Measurements from ENCODE around the gene MAP3K10.
A peak's percentile ranks its signal among the peaks of the same experiment; 100 is the strongest.
"Not testable (repeated sequence)": the region's sequence is repeated elsewhere in the genome, so short reads cannot be mapped to it uniquely, and the experiment has no call there.

The MAP3K10 gene

DNA sequence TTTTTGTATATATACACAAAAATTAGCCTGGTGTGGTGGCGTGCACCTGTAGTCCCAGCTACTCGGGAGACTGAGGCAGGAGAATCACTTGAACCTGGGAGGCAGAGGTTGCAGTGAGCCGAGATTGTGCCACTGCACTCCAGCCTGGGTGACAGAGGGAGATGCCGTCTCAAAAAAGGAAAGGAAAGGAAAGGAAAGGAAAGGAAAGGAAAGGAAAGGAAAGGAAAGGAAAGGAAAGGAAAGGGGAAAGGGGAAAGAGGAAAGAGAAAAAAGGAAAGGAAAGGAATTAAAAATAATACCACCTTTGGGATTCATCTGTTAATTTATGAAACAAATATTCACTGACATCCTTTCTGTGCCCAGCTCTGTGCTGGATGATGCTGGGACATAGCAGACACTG lies 27.8 kb downstream of the MAP3K10 start:
- not testable (repeated sequence) for H3K9me3 Mint-ChIP-seq; H3K27ac Mint-ChIP-seq; H3K4me3 Mint-ChIP-seq; H3K36me3 Mint-ChIP-seq (ENCODE audit: low read depth)
- Mint-ChIP-seq H3K27me3 (peaks cover 44% of the 10 kb centered on the region), H3K4me1 (ENCODE audit: low read depth) (peaks cover 24% of the 10 kb centered on the region)

DNA sequence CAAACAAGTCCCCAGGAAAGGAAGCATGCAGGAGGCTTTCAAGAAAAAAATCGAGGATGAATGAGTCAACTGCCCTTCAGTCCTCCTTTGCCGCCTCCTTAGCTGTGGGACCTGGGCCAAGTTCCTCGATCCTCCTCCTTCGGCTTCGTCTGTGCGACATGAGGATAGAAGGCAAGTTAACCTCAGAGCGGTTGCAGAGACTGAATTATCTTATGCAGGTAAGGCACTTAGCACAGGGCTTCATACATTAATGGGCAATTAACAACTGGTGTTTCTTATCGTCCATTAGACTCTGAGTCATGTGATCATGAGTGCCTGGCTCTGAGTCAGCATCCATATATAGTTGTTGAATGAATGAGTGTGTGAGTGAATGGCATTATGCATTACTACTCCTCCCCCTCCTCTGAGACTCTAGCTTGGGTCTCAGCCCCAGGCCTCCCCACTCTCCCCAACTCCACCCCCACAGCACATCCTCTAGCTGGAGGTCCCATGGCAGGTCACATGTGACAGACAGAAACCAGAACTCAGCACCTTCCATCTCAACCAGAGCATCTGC lies 28.6 kb downstream of the MAP3K10 start:
- H3K36me3 Mint-ChIP-seq (ENCODE audit: low read depth), result peaks cover 4% of the 10 kb centered on the region
- peaks cover 24% of the 10 kb centered on the region for H3K4me1 Mint-ChIP-seq (ENCODE audit: low read depth)
- H3K4me3 Mint-ChIP-seq, result no peak overlapping the region
- H3K27ac Mint-ChIP-seq, result no peak overlapping the region
- H3K9me3 Mint-ChIP-seq, result peaks cover 4% of the 10 kb centered on the region
- peaks cover 51% of the 10 kb centered on the region for H3K27me3 Mint-ChIP-seq

DNA sequence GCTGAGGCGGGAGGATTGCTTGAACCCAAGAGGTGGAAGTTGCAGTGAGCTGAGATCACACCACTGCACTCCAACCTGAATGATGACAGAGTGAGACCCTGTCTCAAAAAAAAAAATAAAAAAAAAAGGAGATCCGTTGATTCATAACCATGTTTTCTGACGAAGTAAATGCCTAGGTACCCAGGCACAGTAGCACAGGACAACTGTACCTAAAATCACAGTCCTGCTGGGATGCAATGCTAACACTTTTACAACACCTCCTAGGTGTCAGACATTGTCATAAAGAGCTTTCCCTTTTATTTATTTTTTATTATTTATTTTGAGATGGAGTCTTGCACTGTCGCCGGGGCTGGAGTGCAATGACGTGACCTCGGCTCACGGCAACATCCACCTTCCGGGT lies 29.4 kb downstream of the MAP3K10 start:
- H3K27me3 Mint-ChIP-seq, result peaks cover 58% of the 10 kb centered on the region
- H3K36me3 Mint-ChIP-seq (ENCODE audit: low read depth), result peaks cover 4% of the 10 kb centered on the region
- H3K4me1 Mint-ChIP-seq (ENCODE audit: low read depth), result peaks cover 26% of the 10 kb centered on the region
- no peak overlapping the region for H3K4me3 Mint-ChIP-seq
- H3K27ac Mint-ChIP-seq, result no peak overlapping the region
- H3K9me3 Mint-ChIP-seq, result peaks cover 4% of the 10 kb centered on the region

DNA sequence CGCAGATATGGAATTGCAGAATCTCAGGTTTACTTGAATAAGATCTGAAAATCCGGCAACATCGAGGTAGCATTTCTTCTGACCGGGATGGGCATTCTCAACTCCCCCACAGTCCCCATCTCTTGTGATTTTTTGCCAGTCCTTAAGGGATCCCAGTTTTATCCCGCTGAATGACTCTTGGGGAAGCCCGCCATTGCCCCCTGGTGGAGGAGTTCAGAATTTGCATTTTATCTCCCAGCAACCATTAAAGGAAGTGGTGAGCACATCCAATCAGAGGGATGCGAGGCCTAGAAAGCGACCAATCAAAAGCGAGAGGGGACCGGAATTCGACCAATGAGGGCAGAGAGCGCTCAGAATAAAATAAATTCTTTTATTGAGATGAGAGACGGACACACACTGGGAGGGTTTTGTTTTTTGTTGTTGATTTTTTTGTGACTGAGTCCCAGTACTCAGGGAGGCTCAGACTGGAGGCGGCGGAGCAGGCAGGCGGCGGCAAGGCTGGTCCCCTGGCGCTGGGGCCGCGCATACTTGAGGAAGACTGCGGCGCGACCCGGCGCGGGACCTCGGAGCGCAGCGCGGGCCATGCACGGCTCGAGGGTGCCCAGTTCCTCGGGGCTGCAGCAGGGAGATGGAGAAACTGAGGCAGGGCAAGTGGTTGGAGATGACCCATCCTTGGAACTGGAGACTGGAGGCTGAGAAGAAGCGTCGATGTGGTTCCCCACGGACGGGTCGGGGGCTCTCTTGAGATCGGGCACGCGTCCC lies 30.8 kb downstream of the MAP3K10 start:
- Mint-ChIP-seq H3K27me3 (peaks cover 59% of the 10 kb centered on the region), H3K36me3 (ENCODE audit: low read depth) (peaks cover 4% of the 10 kb centered on the region), H3K27ac (peak overlapping the region; percentile 72), H3K4me3 (peak overlapping the region; percentile 35), H3K4me1 (ENCODE audit: low read depth) (peaks cover 29% of the 10 kb centered on the region), H3K9me3 (peaks cover 4% of the 10 kb centered on the region)

DNA sequence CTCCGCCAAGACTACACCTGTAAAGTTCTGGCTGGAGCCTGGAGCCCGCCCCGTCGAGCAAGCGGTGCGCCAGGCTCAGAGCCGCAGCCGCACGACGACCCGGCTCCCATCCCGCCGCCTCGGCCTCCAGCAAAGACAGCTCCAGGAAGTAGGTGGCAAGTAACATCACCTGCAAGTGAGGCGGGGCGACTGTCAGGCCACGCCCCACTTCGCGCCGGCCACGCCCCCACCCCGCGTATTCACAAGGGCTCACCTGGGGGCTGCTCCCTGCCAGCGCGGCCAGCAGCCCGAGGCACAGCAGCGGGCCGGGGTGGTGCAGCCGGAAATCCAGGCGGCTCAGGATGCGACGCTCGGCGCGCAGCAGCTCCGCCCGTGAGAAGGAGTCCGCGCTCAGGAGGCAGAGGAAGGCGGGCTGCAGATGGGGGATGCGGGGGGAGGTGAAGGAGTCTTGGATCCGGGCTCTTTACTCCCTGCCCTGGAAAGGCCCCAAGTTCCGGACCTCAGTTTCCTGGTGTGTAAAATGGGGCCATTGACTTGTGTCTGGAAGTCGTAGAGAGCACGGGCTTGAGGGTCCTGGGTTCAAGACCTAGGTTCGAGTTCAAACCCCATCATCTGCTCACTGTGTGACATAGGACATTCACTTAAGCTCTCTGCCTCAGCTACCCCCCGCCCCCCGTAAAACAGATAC lies 32.1 kb downstream of the MAP3K10 start:
- H3K4me1 Mint-ChIP-seq (ENCODE audit: low read depth), result peaks cover 25% of the 10 kb centered on the region
- H3K9me3 Mint-ChIP-seq, result peaks cover 4% of the 10 kb centered on the region
- peaks cover 4% of the 10 kb centered on the region for H3K36me3 Mint-ChIP-seq (ENCODE audit: low read depth)
- H3K4me3 Mint-ChIP-seq, result no peak overlapping the region
- no peak overlapping the region for H3K27ac Mint-ChIP-seq
- H3K27me3 Mint-ChIP-seq, result peaks cover 65% of the 10 kb centered on the region

DNA sequence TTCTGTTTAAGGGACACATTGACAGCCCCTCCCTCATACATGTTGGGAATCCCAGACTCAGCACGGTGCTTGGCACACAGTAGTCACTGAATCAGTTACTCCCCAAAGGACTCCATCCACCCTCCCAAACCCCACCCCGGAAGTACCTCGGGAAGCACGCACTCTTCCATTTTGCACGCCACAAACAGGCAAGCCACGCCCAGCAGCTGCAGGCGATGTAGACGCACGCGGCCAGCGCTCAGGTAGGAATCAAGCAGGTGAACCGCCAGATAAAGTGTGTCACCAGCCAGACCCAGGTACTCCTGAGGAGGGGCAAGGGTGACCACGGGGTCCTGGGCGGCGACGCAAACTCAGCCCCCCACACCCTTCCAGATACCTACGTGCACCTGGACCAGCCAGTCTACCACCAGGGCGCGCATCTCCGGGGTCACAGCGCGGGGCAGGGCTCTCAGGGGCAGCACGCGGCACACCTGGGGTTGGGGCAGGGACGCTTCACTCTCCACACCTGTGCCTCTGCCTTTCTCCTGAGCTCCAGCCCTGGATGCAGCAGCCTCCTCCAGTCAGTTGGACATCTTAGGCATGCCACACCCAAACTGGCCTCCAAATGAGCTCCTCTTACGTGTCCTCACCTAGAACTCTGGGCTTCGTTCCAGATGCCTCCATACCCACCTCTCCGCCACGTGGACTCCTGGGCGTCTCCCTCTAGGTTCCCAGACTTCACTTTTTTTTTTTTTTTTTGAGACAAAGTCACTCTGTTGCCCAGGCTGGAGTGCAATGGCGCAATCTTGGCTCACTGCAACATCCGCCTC lies 33.3 kb downstream of the MAP3K10 start:
- H3K4me3 Mint-ChIP-seq, result no peak overlapping the region
- H3K9me3 Mint-ChIP-seq, result peaks cover 4% of the 10 kb centered on the region
- H3K4me1 Mint-ChIP-seq (ENCODE audit: low read depth), result peaks cover 31% of the 10 kb centered on the region
- peaks cover 4% of the 10 kb centered on the region for H3K36me3 Mint-ChIP-seq (ENCODE audit: low read depth)
- H3K27me3 Mint-ChIP-seq, result peaks cover 54% of the 10 kb centered on the region
- no peak overlapping the region for H3K27ac Mint-ChIP-seq

DNA sequence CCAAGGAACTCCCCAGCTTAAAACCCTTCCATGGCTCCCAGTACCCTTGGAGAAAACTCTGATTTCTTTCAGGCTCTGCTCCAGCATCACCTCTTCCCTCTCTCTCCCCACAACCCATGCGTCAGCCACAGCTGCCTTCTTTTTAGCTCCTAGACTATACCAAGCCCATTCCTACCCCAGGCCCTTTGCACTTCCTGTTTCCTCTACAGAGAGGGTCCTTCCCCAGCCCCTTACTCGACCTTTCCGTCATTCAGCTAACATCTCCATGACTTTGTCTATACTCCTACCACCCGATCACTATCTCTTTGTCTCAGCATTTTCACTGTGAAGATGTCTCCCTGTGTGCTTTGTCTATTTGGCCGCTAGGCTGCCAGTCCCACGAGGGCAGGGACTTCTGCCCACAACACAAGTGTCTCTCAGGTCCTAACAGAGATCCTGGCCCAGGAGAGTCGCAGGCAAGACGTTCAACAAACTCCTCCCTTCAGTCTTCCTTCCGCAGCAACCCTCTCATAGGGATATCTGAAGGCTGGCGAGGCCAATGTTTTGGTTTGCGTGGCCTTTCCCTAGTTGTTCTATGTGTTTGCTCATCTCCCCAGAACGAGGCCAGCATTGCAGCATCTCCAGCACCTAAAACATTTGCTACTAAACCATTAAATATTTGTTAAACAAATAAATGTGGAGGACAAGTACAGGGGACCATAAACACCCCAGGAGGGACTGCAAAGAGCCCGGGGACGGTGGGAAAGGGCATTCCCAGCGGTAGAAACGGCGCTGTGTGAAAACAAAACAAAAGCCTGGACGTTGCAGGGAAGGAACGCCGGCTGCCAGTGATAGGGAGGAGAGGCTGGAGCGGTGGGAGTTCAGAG lies 34.4 kb downstream of the MAP3K10 start:
- H3K36me3 Mint-ChIP-seq (ENCODE audit: low read depth), result peaks cover 4% of the 10 kb centered on the region
- H3K4me3 Mint-ChIP-seq, result peak overlapping the region; percentile 17
- H3K9me3 Mint-ChIP-seq, result peaks cover 4% of the 10 kb centered on the region
- H3K27ac Mint-ChIP-seq, result no peak overlapping the region
- H3K27me3 Mint-ChIP-seq, result peaks cover 47% of the 10 kb centered on the region
- peaks cover 35% of the 10 kb centered on the region for H3K4me1 Mint-ChIP-seq (ENCODE audit: low read depth)

DNA sequence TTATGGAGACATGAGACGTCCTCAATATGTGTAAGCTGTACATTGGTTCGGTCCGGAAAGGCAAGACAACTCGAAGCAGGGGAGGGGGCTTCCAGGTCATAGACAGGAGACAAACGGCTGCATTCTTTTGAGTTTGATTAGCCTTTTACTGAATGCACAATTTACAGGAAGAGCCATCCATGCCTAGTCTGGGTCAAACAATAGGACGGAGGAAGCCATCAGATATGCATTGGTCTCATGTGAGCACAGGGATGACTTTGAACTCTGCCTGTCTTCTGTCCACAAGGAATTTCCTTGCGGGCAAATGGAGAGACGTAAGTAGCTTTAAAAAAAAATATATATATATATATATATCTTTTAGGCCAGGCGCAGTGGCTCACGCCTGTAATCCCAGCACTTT lies 37.1 kb downstream of the MAP3K10 start:
- no peak overlapping the region for H3K4me3 Mint-ChIP-seq
- no peaks in the 10 kb centered on the region for H3K9me3 Mint-ChIP-seq
- peaks cover 39% of the 10 kb centered on the region for H3K4me1 Mint-ChIP-seq (ENCODE audit: low read depth)
- no peak overlapping the region for H3K27ac Mint-ChIP-seq
- H3K27me3 Mint-ChIP-seq, result peaks cover 36% of the 10 kb centered on the region
- no peaks in the 10 kb centered on the region for H3K36me3 Mint-ChIP-seq (ENCODE audit: low read depth)

DNA sequence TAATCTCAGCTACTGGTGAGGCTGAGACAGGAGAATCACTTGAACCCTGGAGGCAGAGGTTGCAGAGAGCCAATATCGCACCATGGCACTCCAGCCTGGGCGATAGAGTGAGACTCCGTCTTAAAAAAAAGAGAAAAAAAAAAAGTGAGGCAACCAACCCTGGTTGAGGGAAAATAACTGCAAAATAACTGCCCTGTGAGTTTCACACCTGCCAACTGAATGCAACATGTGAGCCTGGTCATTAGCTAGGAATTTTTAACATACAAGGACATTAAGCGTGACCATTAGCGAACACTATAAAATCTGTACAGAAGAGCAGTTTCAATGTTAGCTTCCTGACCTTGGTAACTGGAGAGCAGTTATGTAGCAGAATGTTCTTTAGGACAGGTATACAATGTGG lies 37.6 kb downstream of the MAP3K10 start:
- Mint-ChIP-seq H3K4me3 (no peak overlapping the region), H3K9me3 (no peaks in the 10 kb centered on the region)

DNA sequence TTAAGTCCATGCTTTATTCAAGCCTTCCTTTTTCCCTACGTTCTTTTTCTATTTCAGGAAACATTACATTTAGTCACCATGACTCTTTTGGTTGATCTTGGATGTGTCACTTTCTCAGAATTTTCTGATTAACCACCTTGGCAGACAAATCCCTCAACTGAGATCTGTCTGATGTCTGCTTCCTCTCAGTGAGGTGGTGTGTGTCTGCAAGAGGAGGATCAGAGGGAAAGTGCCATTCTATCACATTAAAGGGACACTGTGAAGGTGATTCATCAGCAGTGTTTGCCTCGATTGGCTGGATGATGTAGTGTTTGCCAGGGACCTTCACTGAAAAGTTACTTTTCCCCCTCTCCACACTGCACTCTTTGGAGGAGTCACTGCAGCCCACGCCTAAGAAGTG lies 38.3 kb downstream of the MAP3K10 start:
- Mint-ChIP-seq H3K27me3 (peaks cover 27% of the 10 kb centered on the region), H3K4me3 (no peak overlapping the region), H3K27ac (peak overlapping the region; percentile 42), H3K36me3 (ENCODE audit: low read depth) (no peaks in the 10 kb centered on the region), H3K4me1 (ENCODE audit: low read depth) (peaks cover 39% of the 10 kb centered on the region), H3K9me3 (no peaks in the 10 kb centered on the region)

More for the DNA sequence above, 37.6 kb downstream of the MAP3K10 start:
- H3K4me1 Mint-ChIP-seq (ENCODE audit: low read depth), result peaks cover 39% of the 10 kb centered on the region
- no peak overlapping the region for H3K27ac Mint-ChIP-seq
- no peaks in the 10 kb centered on the region for H3K36me3 Mint-ChIP-seq (ENCODE audit: low read depth)
- H3K27me3 Mint-ChIP-seq, result peaks cover 34% of the 10 kb centered on the region

DNA sequence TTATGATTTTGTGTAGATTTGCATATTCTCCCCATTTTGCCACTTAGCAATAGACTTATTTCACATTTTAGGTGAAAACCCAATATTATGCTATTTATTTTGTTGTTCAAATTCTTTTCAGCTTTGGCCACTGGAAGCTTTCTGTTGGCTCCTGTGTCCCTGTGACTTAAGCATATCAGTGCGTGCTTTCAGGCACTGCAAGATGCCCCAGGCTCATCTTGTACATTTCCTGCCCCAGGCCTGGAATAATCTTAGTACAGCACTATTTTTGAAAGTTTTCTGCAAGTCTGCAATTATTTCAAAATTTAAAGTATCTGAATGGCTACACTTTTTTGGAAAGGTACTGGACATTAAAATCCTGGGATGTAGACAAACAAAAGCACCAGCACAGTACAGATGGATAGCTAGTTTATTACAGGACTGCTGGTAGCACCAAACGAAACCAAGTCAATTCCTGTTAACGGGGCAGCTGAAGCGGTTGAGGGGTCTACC lies 38.7 kb downstream of the MAP3K10 start:
- Mint-ChIP-seq H3K9me3 (no peaks in the 10 kb centered on the region), H3K27ac (peak overlapping the region; percentile 42), H3K4me3 (no peak overlapping the region), H3K27me3 (peaks cover 23% of the 10 kb centered on the region), H3K36me3 (ENCODE audit: low read depth) (no peaks in the 10 kb centered on the region), H3K4me1 (ENCODE audit: low read depth) (peaks cover 39% of the 10 kb centered on the region)

DNA sequence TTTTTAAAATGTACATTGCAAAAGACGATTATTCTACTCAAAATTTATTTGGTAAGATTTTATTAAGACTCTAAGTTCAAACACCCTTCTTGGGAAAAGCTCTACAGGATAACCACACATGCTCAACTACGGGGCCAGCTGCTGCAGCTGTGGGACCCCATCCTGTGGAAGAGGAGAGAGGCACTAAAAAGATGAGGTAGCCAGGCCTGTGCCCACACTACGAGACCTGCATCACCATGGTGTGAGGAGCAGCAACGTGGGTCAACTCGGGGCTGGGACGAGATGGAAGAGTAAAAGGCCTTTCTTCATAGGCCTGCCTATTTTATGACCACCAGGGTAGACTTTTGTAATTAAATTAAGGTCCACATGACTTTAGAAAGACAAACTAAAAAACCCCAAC lies 39.8 kb downstream of the MAP3K10 start:
- Mint-ChIP-seq H3K36me3 (ENCODE audit: low read depth) (no peaks in the 10 kb centered on the region), H3K4me3 (no peak overlapping the region), H3K27me3 (peaks cover 14% of the 10 kb centered on the region), H3K9me3 (no peaks in the 10 kb centered on the region), H3K27ac (no peak overlapping the region), H3K4me1 (ENCODE audit: low read depth) (peaks cover 33% of the 10 kb centered on the region)

DNA sequence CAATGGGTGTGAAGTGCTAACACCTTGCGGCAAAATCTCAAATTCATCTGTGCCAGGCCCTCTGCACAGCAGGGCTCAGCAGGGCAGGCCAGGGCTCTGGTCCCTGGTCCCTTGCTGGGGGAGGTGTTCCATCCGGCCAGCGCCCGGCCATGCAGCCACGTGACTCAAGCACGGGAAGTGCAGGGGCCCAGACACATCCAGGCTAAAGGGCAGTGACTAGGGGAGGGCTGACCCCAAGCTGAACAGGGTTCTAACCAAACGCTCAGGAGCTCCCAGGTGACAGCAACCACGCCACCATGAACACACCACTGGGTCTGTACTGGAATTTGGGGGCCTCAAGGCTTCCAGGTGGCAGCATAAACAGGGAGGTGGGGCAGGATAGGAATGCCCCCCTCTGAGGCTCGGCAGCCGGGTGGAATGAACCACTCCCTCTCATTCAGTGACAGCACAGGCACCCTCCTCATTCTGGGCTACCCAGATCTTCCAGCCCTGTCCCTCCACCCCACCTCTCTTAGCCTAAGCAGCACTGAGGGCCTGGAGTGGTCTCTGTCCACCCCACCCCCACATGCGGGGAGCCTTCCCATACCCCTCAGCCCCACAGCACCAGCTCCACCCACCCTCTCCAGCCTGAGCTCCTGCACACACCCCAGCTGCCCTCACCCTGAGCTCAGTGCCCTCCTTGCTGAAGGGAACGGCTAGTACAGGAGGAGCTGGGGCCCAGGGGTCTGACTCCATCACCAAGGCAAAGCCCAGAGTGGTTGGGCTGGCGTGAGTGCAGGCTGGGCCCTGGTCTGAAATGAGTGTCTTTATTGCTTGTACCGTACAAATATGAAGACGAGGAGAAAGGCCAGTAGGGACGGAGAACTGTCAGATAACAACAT lies 40.6 kb downstream of the MAP3K10 start:
- no peaks in the 10 kb centered on the region for H3K9me3 Mint-ChIP-seq
- H3K4me1 Mint-ChIP-seq (ENCODE audit: low read depth), result peaks cover 29% of the 10 kb centered on the region
- H3K36me3 Mint-ChIP-seq (ENCODE audit: low read depth), result peaks cover 4% of the 10 kb centered on the region
- H3K4me3 Mint-ChIP-seq, result no peak overlapping the region
- H3K27me3 Mint-ChIP-seq, result peaks cover 9% of the 10 kb centered on the region
- H3K27ac Mint-ChIP-seq, result no peak overlapping the region
